ENCODE measurements around the gene MED28.

DNA sequence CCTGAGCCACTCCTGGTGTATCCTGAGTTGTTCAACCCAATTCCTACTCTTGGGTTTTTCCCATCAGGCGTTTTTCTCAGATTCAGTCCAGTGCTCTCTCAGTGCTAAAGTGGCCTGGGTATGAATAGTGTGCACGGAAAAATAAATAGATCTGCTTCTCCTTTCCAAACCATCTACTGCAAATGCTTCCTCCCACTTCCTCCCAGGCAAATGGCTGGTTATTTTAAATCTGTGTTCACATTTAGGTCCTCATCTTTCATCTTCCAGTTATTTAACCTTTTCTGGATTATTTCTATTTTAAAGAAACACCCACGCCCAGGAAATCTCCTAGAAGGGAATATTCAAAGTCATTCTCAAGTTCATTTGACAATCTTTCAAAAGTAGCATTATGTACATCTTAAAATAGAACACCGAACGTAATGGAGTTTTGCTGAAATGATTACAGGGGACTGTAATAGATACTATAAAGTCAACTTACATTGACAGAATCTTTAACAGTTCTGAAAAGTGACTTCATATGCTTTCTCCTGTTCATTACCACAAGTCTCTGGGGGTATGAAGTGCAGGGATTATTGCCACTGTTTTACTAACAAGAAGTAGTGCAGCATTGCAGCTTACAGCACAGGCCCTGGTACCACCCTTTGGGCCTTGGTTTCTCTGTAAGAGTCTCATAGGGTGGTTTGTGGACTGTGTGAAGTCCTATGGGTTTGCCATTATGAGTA lies 66.3 kb downstream of the MED28 start:
- TF ChIP-seq, protein P1, sequence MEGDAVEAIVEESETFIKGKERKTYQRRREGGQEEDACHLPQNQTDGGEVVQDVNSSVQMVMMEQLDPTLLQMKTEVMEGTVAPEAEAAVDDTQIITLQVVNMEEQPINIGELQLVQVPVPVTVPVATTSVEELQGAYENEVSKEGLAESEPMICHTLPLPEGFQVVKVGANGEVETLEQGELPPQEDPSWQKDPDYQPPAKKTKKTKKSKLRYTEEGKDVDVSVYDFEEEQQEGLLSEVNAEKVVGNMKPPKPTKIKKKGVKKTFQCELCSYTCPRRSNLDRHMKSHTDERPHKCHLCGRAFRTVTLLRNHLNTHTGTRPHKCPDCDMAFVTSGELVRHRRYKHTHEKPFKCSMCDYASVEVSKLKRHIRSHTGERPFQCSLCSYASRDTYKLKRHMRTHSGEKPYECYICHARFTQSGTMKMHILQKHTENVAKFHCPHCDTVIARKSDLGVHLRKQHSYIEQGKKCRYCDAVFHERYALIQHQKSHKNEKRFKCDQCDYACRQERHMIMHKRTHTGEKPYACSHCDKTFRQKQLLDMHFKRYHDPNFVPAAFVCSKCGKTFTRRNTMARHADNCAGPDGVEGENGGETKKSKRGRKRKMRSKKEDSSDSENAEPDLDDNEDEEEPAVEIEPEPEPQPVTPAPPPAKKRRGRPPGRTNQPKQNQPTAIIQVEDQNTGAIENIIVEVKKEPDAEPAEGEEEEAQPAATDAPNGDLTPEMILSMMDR (IDR thresholded peaks at IDR 0.05): no peak
- TF ChIP-seq POLR2A (IDR thresholded peaks at IDR 0.05; ENCODE audit: low read depth): no peak

Measured in esophagus muscularis mucosa (tissue), 3 donors.